Heart left ventricle (tissue), 16 donors: ENCODE measurements around the gene IGF2BP1. TPM values are rescaled to one million over a fixed set of nuclear protein-coding genes. Genes with fewer than 3 reads are reported as not detected.

ENCODE experiments used
- ATAC-seq, 4 donors: fragments of 200-7000 bp; cut with Tn5 transposase; one replicate each; pipeline ENCODE4 v1.9.1; 2020 to 2022; ENCODE audit warnings: moderate library complexity in 4 of 4, mild to moderate bottlenecking in 3 of 4, moderate number of reproducible peaks in 1 of 4
- DNase-seq, 5 donors: peaks; one replicate each; pipeline ENCODE4 v3.0.0-alpha.2; 2020
- H3K27ac ChIP-seq, 12 donors: fragments of 200-600 bp; sonication (generic) in 4 of 12; one replicate each; pipeline versions ENCODE4 v1.5.0 to v1.8.0; 2016 to 2022; ENCODE audit warnings: mild to moderate bottlenecking in 2 of 12
- H3K27me3 ChIP-seq, 9 donors: fragments of 200-600 bp; sonication (generic) in 2 of 9; one replicate each; pipeline versions ENCODE4 v1.5.1 to v1.8.0; 2016 to 2022; ENCODE audit warnings: mild to moderate bottlenecking in 3 of 9
- H3K36me3 ChIP-seq, 9 donors: fragments of 200-600 bp; sonication (generic) in 2 of 9; one replicate each; pipeline versions ENCODE4 v1.5.0 to v1.8.0; 2018 to 2022; ENCODE audit warnings: mild to moderate bottlenecking in 2 of 9
- H3K4me1 ChIP-seq, 12 donors: fragments of 200-600 bp; sonication (generic) in 4 of 12; one replicate each; pipeline versions ENCODE4 v1.5.0 to v1.8.0; 2016 to 2022; ENCODE audit warnings: mild to moderate bottlenecking in 3 of 12
- H3K4me3 ChIP-seq, 12 donors: fragments of 200-600 bp; sonication (generic) in 4 of 12; one replicate each; pipeline versions ENCODE4 v1.5.0 to v1.8.0; 2017 to 2022; ENCODE audit warnings: mild to moderate bottlenecking in 9 of 12, moderate library complexity in 4 of 12
- H3K9me3 ChIP-seq, 12 donors: fragments of 200-600 bp; sonication (generic) in 4 of 12; one replicate each; pipeline versions ENCODE4 v1.5.0 to v1.8.0; 2016 to 2022; ENCODE audit warnings: mild to moderate bottlenecking in 1 of 12
- POLR2A ChIP-seq, 2 donors: fragments of 450-650 bp; IDR thresholded peaks; one replicate each; pipeline ENCODE4 v1.6.1; 2017; ENCODE audit warnings: antibody characterized with exemption in 2 of 2, mild to moderate bottlenecking in 2 of 2, moderate library complexity in 2 of 2
- WGBS, 4 donors: extraction: QIAGEN DNeasy Blood & Tissue Kit in 2 of 4; methylation state at CpG; one replicate each; pipeline versions ENCODE4 v1.1.5 to v1.1.7; 2013 to 2018; 5-methylcytosine and 5-hydroxymethylcytosine counted together
- intact Hi-C, 10 donors: fragments of 100-400 bp; cut with DNase I; formaldehyde crosslinking; loops; one replicate each; pipeline versions ENCODE4 v1.11.1 to v1.14.2; 2022
- polyA plus RNA-seq, 2 donors: library from polyadenylated mRNA; stranded (reverse); fragments of 200-250 nt; gene quantifications; one replicate each; pipeline ENCODE4 v1.2.3, GENCODE V29; 2013
- total RNA-seq, 9 donors: library from RNA; depleted of rRNA in 2 of 9; stranded (reverse); fragments of >200 nt in 2 of 9; fragmentation: NEBNext Ultra II Directional in 3 of 9; extraction: Animal tissue kit (Norgen Biotek cat#: 25700) in 3 of 9; gene quantifications; one replicate each; pipeline versions ENCODE4 v1.1.0 to v1.2.4, GENCODE V29; 2016 to 2023
- TF ChIP-seq, protein P1 (sequence below), 12 donors: fragments of 200-600 bp; sonication (generic) in 4 of 12; IDR thresholded peaks; one replicate each; pipeline versions ENCODE4 v1.5.0 to v1.8.0; 2018 to 2022; ENCODE audit warnings: antibody characterized with exemption in 12 of 12, mild to moderate bottlenecking in 5 of 12
- donor health status: ischemic (EF 13 %, LVEDD 7.1; RV severe dilation, severe dysfunction).
- donor health status: healthy with polysubstance abuse.
- donor health status: DM: no; HTN: yes; CAD: no.
- donor health status: DM: no; HTN: no; CAD: no.
- donor health status: ischemic (EF 25% LVEDD 6.9; RV normal size, moderate dysfunction).
- donor health status: ischemic (EF 25% LVEDD 5.7; RV mildly dilated, moderate dysfunction).
- donor health status: healthy.
- donor health status: DM: yes; HTN: yes; CAD: no.
- donor health status: ischemic (EF 35%, LVEDD 5.7; RV mildly dilated, moderate dysfunction).
- donor health status: nonischemic (EF 11% LVEDD 7.7; RV severe dilation, severe dysfunction).
- donor health status: DM: yes; HTN: yes; CAD: no.
- donor health status: PGD.
- donor health status: ischemic (EF 29% LVEDD 5.4; RV normal size, mild dysfunction).
- donor health status: nonischemic (EF 23%, LVEDD 6.1; RV moderate dilation, normal function).

The IGF2BP1 gene
- total and polyA plus RNA-seq, 11 donors, result 0.01 TPM; not detected in 10

DNA sequence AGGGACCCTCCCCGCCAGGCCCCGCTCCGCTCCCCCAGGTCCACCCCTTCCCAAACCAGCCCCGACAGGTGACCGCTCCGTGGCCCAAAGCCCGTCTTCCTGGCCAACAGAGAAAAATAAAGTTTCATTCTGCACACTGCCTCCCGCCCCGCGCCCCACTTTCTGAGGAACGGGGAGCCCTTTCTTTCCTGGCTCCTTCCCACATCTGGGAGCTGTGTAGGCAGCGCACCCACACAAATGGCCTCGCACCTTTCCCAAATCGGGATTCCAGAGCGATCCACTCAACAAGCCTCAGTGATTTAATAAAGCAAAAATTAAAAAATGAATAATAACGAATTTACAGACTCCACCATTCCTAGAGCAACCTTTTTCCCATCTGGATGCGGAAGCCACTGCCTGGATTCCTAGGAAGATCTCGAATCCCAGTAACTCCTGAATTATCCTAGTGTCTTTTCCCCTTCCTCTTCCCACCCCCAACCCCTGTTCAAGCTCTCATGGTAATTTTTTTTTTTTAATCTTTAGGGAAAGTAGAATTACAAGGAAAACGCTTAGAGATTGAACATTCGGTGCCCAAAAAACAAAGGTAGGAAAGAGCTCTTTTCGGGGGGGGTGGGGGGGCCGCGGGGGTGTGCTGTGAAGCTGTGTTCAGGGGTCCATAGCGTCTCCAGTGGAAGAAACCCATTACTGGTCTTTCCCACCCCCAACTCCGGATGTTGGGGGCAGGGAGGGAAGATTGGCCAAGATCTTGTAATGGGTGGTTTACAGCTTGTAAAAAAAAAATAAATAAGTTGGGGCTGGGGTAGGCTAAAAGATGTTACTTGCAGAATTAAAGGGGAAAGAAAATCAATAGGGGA, 1.6 kb downstream of the IGF2BP1 start:
- 15 to 23% (median 17%) methylated on average over 22 to 25 of the region's 25 CpGs for WGBS, 4 donors
- Histone ChIP-seq H3K27ac (no peak overlapping the region), H3K9me3 (no peaks in the 10 kb centered on the region), H3K4me1 (peaks cover 0 to 32% (median 15%) of the 10 kb centered on the region in 12 donors), H3K4me3 (peak overlapping the region in 2 of 12 donors; percentile 1 to 19), H3K36me3 (no peaks in the 10 kb centered on the region), H3K27me3 (peaks cover 63 to 100% (median 98%) of the 10 kb centered on the region in 9 donors)
- ATAC-seq, result no peak
- DNase-seq, result no peak
- intact Hi-C loops, result loop anchor here in 1 of 10 donors (10.0 kb wide), 1 partner anchor 264 kb away; no protein-coding TSS in a partner anchor
- TF ChIP-seq POLR2A (IDR thresholded peaks at IDR 0.05), result no peak
- TF ChIP-seq, protein P1, sequence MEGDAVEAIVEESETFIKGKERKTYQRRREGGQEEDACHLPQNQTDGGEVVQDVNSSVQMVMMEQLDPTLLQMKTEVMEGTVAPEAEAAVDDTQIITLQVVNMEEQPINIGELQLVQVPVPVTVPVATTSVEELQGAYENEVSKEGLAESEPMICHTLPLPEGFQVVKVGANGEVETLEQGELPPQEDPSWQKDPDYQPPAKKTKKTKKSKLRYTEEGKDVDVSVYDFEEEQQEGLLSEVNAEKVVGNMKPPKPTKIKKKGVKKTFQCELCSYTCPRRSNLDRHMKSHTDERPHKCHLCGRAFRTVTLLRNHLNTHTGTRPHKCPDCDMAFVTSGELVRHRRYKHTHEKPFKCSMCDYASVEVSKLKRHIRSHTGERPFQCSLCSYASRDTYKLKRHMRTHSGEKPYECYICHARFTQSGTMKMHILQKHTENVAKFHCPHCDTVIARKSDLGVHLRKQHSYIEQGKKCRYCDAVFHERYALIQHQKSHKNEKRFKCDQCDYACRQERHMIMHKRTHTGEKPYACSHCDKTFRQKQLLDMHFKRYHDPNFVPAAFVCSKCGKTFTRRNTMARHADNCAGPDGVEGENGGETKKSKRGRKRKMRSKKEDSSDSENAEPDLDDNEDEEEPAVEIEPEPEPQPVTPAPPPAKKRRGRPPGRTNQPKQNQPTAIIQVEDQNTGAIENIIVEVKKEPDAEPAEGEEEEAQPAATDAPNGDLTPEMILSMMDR (IDR thresholded peaks at IDR 0.05), result no peak

DNA sequence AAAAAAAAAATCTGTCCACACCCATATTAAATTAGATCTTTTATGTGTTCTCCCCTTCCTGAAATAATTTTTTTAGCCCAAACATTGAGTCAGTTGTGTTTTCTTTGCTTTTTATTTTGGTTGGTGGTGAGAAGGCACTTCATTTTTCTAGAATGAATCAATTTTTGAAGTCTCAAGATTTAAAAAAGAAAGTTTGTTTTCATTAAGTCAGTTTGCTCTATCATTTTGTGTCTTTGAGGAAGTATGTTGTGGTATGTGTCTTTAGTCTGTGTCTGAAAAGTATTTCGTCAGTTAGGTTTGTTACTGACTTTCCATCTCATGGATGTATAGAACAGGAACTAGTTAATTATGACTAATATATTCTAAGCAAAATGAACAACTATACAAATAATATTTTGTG, 3.8 kb downstream of the IGF2BP1 start:
- TF ChIP-seq, protein P1 (IDR thresholded peaks at IDR 0.05), result no peak
- no peak for TF ChIP-seq POLR2A (IDR thresholded peaks at IDR 0.05)
- H3K27ac ChIP-seq, result no peak overlapping the region
- intact Hi-C loops, result loop anchor here in 2 of 10 donors (10.0 kb wide), 2 partner anchors 256 to 276 kb away; partner anchors contain the start of genes HOXB13 (in 1 of the 2), PRAC1 (in 1 of the 2) and PRAC2 (in 1 of the 2)
- peaks cover 62 to 100% (median 95%) of the 10 kb centered on the region in 9 donors for H3K27me3 ChIP-seq
- no peaks in the 10 kb centered on the region for H3K9me3 ChIP-seq
- ATAC-seq (no peak), DNase-seq (no peak)
- no peaks in the 10 kb centered on the region for H3K36me3 ChIP-seq
- no peak overlapping the region for H3K4me3 ChIP-seq
- WGBS, 4 donors, result 82 to 94% (median 87%) methylated on average over 1 of the region's 1 CpG
- peaks cover 0 to 27% (median 13%) of the 10 kb centered on the region in 12 donors for H3K4me1 ChIP-seq

DNA sequence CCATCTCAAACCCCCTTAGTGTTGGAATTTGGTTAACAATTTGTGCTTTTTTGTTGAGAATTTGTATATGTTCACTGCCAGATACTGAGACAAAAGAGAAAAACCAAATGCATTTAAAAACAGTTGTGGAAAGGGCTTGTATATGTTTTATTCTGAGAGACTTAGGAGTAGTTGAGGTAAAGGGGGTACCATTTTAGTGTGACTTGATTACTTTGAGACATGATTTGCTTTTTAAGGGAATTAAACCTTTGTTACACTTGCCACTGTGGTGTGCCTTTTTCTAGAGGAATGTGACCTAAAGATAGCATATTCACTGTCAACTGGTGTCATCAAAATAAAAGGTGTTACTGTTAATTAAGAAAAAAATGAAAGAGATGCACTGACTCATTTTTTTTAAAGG, 4.5 kb downstream of the IGF2BP1 start:
- Histone ChIP-seq H3K4me3 (no peak overlapping the region), H3K27me3 (peaks cover 60 to 100% (median 95%) of the 10 kb centered on the region in 9 donors), H3K9me3 (no peaks in the 10 kb centered on the region), H3K27ac (no peak overlapping the region), H3K36me3 (no peaks in the 10 kb centered on the region), H3K4me1 (peaks cover 0 to 20% (median 7%) of the 10 kb centered on the region in 12 donors)
- TF ChIP-seq, protein P1 (IDR thresholded peaks at IDR 0.05), result no peak
- ATAC-seq (no peak), DNase-seq (no peak)
- intact Hi-C loops, result loop anchor here in 2 of 10 donors (10.0 kb wide), 2 partner anchors 257 to 277 kb away; partner anchors contain the start of genes HOXB13 (in 1 of the 2), PRAC1 (in 1 of the 2) and PRAC2 (in 1 of the 2)

DNA sequence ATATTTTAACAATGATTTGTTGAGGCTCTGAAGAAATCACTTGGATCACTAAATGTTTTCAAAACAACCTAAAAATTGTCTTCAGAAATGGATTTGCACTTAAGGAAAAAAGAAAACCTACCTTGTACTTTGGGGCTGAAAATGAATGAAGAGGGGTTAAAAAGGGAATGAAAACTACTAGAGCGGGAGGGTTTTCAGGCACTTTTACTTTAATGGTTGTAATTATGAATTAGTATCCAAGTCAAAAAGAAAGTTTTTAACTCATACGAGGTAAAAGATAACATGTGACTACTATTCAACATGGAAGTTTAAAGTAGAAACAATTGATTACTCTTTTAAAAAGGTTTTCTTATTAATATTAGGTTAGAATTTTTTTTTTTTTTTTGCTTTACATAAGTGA, 5.1 kb downstream of the IGF2BP1 start:
- H3K27me3 ChIP-seq, result peaks cover 53 to 100% (median 92%) of the 10 kb centered on the region in 9 donors
- TF ChIP-seq POLR2A (IDR thresholded peaks at IDR 0.05), result no peak
- TF ChIP-seq, protein P1 (IDR thresholded peaks at IDR 0.05), result no peak
- no peaks in the 10 kb centered on the region for H3K9me3 ChIP-seq
- no peak overlapping the region for H3K4me3 ChIP-seq
- DNase-seq (no peak), ATAC-seq (no peak)
- intact Hi-C loops, result loop anchor here in 2 of 10 donors (10.0 kb wide), 2 partner anchors 258 to 278 kb away; partner anchors contain the start of genes HOXB13 (in 1 of the 2), PRAC1 (in 1 of the 2) and PRAC2 (in 1 of the 2)
- no peak overlapping the region for H3K27ac ChIP-seq
- 90 to 92% (median 91%) methylated on average over 2 of the region's 2 CpGs for WGBS, 4 donors
- no peaks in the 10 kb centered on the region for H3K36me3 ChIP-seq
- peaks cover 0 to 13% (median 4%) of the 10 kb centered on the region in 12 donors for H3K4me1 ChIP-seq
